Lower lobe of right lung (tissue), 2 donors: ENCODE results near the gene SORBS2. TPM values are rescaled to one million over a fixed set of nuclear protein-coding genes. Genes with fewer than 3 reads are reported as not detected.
"Not testable (repeated sequence)": the region's sequence is repeated elsewhere in the genome, so short reads cannot be mapped to it uniquely, and the experiment has no call there.

ENCODE experiments used
- ATAC-seq, 2 donors: fragments of 200-7000 bp; cut with Tn5 transposase; one replicate each; pipeline ENCODE4 v1.9.1; 2020 to 2022; ENCODE audit warnings: mild to moderate bottlenecking in 2 of 2, moderate library complexity in 2 of 2
- DNase-seq: peaks from one replicate; pipeline ENCODE4 v3.0.0-alpha.2; 2020
- H3K27ac ChIP-seq: fragments of 200-600 bp; one replicate; pipeline ENCODE4 v1.8.0; 2022
- H3K27me3 ChIP-seq: fragments of 200-600 bp; one replicate; pipeline ENCODE4 v1.8.0; 2022; ENCODE audit warnings: low read depth
- H3K36me3 ChIP-seq: fragments of 200-600 bp; one replicate; pipeline ENCODE4 v1.8.0; 2022; ENCODE audit warnings: mild to moderate bottlenecking
- H3K4me1 ChIP-seq: fragments of 200-600 bp; one replicate; pipeline ENCODE4 v1.8.0; 2022
- H3K4me3 ChIP-seq: fragments of 200-600 bp; one replicate; pipeline ENCODE4 v1.8.0; 2022; ENCODE audit warnings: mild to moderate bottlenecking
- H3K9me3 ChIP-seq: fragments of 200-600 bp; one replicate; pipeline ENCODE4 v1.8.0; 2022
- CTCF ChIP-seq: fragments of 200-600 bp; IDR thresholded peaks from one replicate; pipeline ENCODE4 v1.8.0; 2022; ENCODE audit warnings: antibody characterized with exemption, mild to moderate bottlenecking
- intact Hi-C: fragments of 100-400 bp; cut with DNase I; formaldehyde crosslinking; loops from one replicate; pipeline ENCODE4 v1.11.0; 2022
- long read RNA-seq: library from polyadenylated mRNA; unstranded; transcript quantifications from one replicate; pipeline ENCODE4 v2.0.0, GENCODE V29; 2021
- total RNA-seq: library from RNA; stranded (reverse); fragmentation: NEBNext Ultra II Directional; extraction: Animal tissue kit (Norgen Biotek cat#: 25700); gene quantifications from one replicate; pipeline ENCODE4 v1.2.1, GENCODE V29; 2021
- donor health status: DM: no; HTN: yes; CAD: no; lungs with severe emphysema.

Gene SORBS2, protein sequence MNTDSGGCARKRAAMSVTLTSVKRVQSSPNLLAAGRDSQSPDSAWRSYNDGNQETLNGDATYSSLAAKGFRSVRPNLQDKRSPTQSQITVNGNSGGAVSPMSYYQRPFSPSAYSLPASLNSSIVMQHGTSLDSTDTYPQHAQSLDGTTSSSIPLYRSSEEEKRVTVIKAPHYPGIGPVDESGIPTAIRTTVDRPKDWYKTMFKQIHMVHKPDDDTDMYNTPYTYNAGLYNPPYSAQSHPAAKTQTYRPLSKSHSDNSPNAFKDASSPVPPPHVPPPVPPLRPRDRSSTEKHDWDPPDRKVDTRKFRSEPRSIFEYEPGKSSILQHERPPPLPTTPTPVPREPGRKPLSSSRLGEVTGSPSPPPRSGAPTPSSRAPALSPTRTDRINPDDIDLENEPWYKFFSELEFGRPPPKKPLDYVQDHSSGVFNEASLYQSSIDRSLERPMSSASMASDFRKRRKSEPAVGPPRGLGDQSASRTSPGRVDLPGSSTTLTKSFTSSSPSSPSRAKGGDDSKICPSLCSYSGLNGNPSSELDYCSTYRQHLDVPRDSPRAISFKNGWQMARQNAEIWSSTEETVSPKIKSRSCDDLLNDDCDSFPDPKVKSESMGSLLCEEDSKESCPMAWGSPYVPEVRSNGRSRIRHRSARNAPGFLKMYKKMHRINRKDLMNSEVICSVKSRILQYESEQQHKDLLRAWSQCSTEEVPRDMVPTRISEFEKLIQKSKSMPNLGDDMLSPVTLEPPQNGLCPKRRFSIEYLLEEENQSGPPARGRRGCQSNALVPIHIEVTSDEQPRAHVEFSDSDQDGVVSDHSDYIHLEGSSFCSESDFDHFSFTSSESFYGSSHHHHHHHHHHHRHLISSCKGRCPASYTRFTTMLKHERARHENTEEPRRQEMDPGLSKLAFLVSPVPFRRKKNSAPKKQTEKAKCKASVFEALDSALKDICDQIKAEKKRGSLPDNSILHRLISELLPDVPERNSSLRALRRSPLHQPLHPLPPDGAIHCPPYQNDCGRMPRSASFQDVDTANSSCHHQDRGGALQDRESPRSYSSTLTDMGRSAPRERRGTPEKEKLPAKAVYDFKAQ (N-terminal part only)
- 49.3 TPM for total RNA-seq
- long read RNA-seq, full-length matches to known transcripts: 12 of 56 reads
- long read RNA-seq, partial matches to known transcripts: 10 of 56 reads
- long read RNA-seq, other reads (novel, unspliced or antisense): 34 of 56 reads

DNA sequence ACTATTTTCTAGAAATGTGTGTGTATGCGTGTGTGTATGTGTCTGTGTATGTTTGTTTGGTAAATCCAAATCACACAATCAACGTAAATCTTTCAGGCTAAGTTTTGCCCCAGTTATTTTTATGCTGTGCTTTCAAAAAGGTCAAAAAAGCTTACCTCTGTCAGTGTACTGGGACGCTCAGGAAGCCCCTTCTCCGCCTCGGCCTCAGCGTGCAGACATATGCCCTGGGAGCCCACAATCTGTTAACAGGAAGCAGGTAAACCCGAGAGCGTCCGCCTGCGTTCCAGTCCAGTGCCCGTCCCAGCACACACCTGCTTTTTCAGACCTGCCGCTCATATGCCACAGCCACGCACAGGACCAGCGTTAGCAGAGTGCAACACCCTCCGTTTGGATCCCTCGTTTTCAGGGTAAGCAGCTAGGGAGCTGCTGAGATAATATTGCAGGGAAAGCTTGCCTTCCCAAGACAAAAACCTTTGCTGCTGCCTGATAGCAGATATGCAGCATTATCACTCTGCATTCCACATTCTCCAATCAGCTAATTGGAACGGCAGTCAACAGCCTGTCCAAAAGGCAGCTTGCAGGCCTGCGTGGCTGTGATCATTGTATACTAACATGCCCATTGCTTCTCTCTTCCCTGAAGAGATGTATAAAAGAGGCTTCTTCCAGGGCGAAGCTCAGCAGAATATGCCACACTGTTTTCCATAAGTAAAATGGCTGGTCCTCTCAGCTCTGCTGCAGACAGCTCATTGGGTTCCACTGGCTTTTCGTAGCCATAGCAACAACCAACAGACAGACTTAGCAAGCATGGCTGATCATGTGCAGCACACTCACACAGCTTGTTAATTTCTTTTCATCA is at the start of gene SORBS2:
TSS of gene SORBS2 (minus strand) at position 686 of the 856 bp plus-strand sequence. CDS start 121,623 bp downstream, outside the sequence.
- Histone ChIP-seq H3K9me3 (no peaks in the 10 kb centered on the region), H3K36me3 (no peaks in the 10 kb centered on the region), H3K27me3 (no peaks in the 10 kb centered on the region), H3K27ac (peak within 1 kb of the TSS; percentile 72), H3K4me3 (peak within 1 kb of the TSS; percentile 48), H3K4me1 (no peaks in the 10 kb centered on the region)
- no peak for TF ChIP-seq CTCF
- peak; percentile 87 to 90 for ATAC-seq
- intact Hi-C loops: no loop called here
- DNase-seq: peak; percentile 59

GRCh38 chr4:185859111-185859510 is 47.1 kb upstream of the SORBS2 start:
- Histone ChIP-seq H3K4me3 (no peak overlapping the region), H3K4me1 (no peaks in the 10 kb centered on the region), H3K9me3 (no peaks in the 10 kb centered on the region), H3K36me3 (no peaks in the 10 kb centered on the region), H3K27ac (no peak overlapping the region), H3K27me3 (no peaks in the 10 kb centered on the region)
- ATAC-seq: no peak
- intact Hi-C loops: no loop called here
- no peak for TF ChIP-seq CTCF
- no peak for DNase-seq

- not testable (repeated sequence) for DNase-seq
Measured at GRCh38 chr4:185857561-185857960, 45.6 kb upstream of the SORBS2 start.

GRCh38 chr4:185853841-185854240 is 41.8 kb upstream of the SORBS2 start:
- Histone ChIP-seq H3K36me3 (no peaks in the 10 kb centered on the region), H3K27me3 (no peaks in the 10 kb centered on the region), H3K4me1 (no peaks in the 10 kb centered on the region), H3K27ac (no peak overlapping the region), H3K9me3 (no peaks in the 10 kb centered on the region), H3K4me3 (no peak overlapping the region)
- no peak for TF ChIP-seq CTCF
- intact Hi-C loops: no loop called here
- ATAC-seq (no peak), DNase-seq (no peak)

More at GRCh38 chr4:185857561-185857960, 45.6 kb upstream of the SORBS2 start:
- ATAC-seq, H3K36me3 ChIP-seq, H3K9me3 ChIP-seq, H3K4me3 ChIP-seq, H3K27me3 ChIP-seq, intact Hi-C loops, H3K4me1 ChIP-seq, H3K27ac ChIP-seq: not testable (repeated sequence)

- no peak for TF ChIP-seq CTCF
- intact Hi-C loops: no loop called here
- ATAC-seq: no peak
Measured at GRCh38 chr4:185852961-185853360, 41.0 kb upstream of the SORBS2 start.

More at GRCh38 chr4:185852961-185853360, 41.0 kb upstream of the SORBS2 start:
- no peak overlapping the region for H3K4me3 ChIP-seq
- DNase-seq: no peak
- H3K4me1 ChIP-seq: no peaks in the 10 kb centered on the region
- no peaks in the 10 kb centered on the region for H3K9me3 ChIP-seq
- no peaks in the 10 kb centered on the region for H3K36me3 ChIP-seq
- no peak overlapping the region for H3K27ac ChIP-seq
- H3K27me3 ChIP-seq: no peaks in the 10 kb centered on the region
